ENCODE results near the gene PCSK5.

GRCh38 chr9:76116913-76117312 lies 226.4 kb downstream of the PCSK5 start:
- TF ChIP-seq ZNF274 (IDR thresholded peaks at IDR 0.05; ENCODE audit: low read depth, low read length) (no peak), SUZ12 (IDR thresholded peaks at IDR 0.05; ENCODE audit: extremely low read depth, insufficient read depth, insufficient read length) (no peak), YY1 (IDR thresholded peaks at IDR 0.05; ENCODE audit: insufficient read depth, insufficient read length) (no peak)
